DOHH2 (cell line): ENCODE measurements around the gene SPATA33.

Experiments
- EZH2phosphoT487 ChIP-seq: fragments of 200-600 bp; sonication (generic); IDR thresholded peaks from 2 replicates; pipeline ENCODE4 v1.6.1; 2017; ENCODE audit warnings: borderline replicate concordance, mild to moderate bottlenecking, antibody characterized with exemption, low read length, moderate library complexity, mixed read lengths
- TF ChIP-seq, protein P1 (sequence below): fragments of 200-600 bp; sonication (generic); IDR thresholded peaks from one replicate; pipeline ENCODE4 v1.5.1; 2014; ENCODE audit warnings: antibody characterized with exemption, mild to moderate bottlenecking, low read depth, low read length; ENCODE audit not compliant: poor library complexity, severe bottlenecking

DNA sequence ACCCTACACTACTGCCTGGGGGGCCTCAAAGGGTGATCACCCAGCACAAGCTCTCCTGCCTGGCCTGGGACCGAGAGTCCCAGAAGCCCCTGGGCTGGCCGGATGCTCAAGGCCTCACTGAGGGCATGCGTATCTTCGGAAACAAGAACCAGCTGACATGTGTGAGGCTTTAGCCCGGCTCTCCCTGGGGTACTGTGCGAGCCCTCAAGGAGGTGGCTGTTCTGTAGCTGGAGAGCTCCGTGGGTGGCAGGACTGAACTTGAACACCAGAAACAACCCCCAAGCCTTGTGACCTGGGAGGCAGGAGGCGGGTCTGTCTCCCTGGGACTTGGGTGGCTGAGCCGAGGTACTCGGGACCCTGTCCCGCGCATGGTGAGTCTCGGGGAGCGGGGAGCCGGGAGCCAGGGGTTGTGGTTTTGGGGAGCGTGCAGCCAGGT, 37.2 kb upstream of the SPATA33 start:
- TF ChIP-seq, protein P1, sequence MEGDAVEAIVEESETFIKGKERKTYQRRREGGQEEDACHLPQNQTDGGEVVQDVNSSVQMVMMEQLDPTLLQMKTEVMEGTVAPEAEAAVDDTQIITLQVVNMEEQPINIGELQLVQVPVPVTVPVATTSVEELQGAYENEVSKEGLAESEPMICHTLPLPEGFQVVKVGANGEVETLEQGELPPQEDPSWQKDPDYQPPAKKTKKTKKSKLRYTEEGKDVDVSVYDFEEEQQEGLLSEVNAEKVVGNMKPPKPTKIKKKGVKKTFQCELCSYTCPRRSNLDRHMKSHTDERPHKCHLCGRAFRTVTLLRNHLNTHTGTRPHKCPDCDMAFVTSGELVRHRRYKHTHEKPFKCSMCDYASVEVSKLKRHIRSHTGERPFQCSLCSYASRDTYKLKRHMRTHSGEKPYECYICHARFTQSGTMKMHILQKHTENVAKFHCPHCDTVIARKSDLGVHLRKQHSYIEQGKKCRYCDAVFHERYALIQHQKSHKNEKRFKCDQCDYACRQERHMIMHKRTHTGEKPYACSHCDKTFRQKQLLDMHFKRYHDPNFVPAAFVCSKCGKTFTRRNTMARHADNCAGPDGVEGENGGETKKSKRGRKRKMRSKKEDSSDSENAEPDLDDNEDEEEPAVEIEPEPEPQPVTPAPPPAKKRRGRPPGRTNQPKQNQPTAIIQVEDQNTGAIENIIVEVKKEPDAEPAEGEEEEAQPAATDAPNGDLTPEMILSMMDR: no peak
- TF ChIP-seq EZH2phosphoT487: no peak
